HS-5 (cell line): ENCODE measurements around the gene CCDC40.

ENCODE experiments used
- DNase-seq: peaks from one replicate; pipeline ENCODE4 v3.0.0-alpha.2; 2012; ENCODE audit warnings: low read depth

The CCDC40 gene

DNA sequence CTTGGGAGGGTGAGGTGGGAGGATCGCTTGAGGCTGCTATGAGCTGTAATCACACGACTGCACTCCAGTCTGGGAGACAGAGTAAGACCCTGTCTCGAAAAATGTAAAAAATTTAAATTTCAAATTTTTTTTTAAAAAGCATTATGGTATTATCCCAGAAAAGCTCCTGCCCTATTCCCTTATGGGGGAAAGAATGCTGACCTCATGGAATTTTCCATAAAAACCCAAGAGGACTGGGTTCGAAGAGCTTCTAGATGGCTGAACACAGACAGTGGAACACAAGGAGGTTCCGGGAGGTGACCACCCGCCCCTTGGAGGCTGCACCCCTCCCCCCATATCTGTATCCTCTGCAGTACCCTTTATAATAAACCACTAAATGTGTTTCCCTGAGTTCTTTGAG, 106.5 kb downstream of the CCDC40 start:
- no peak for DNase-seq

DNA sequence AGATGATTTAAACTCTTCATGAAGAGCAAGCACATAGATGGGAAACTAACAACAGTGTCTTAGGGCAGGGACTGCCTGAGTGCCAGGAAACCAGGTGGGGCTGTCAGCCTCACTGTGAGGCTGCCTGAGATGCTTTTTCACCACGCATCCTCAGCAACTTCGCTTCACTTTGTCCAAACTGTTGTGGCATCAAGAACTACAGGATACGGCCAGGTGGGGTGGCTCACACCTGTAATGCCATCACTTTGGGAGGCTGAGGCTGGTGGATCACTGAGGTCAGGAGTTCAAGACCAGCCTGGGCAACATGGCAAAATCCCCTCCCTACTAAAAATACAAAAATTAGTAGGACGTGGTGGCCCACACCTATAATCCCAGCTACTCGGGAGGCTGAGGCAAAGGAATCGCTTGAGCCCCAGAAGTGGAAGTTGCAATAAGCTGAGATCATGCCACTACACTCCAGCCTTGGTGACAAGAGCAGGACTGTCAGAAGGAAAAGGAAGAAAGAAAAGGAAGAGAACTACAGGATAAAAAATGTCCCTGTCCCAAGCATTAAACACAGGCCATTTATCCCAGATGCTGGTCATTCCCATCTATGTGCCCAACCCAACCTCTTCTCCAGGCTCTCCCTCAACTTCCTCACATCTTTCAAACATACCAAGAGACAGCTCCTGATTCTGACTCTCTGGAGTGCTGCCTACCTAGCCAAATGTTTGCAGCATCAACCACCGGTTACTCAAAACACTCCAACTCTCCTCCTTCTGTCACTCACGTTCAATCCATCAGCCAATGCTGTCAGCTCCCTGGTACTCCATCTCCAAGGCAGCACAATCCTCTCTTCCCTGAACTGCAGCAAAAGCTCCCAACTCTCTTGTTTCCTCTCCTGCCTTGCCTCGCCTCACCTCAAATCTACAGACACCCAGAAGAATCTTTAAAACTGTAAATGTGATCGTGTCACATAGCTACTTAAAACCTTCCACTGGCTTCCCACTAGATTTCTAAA, 108.9 kb downstream of the CCDC40 start:
- no peak for DNase-seq

DNA sequence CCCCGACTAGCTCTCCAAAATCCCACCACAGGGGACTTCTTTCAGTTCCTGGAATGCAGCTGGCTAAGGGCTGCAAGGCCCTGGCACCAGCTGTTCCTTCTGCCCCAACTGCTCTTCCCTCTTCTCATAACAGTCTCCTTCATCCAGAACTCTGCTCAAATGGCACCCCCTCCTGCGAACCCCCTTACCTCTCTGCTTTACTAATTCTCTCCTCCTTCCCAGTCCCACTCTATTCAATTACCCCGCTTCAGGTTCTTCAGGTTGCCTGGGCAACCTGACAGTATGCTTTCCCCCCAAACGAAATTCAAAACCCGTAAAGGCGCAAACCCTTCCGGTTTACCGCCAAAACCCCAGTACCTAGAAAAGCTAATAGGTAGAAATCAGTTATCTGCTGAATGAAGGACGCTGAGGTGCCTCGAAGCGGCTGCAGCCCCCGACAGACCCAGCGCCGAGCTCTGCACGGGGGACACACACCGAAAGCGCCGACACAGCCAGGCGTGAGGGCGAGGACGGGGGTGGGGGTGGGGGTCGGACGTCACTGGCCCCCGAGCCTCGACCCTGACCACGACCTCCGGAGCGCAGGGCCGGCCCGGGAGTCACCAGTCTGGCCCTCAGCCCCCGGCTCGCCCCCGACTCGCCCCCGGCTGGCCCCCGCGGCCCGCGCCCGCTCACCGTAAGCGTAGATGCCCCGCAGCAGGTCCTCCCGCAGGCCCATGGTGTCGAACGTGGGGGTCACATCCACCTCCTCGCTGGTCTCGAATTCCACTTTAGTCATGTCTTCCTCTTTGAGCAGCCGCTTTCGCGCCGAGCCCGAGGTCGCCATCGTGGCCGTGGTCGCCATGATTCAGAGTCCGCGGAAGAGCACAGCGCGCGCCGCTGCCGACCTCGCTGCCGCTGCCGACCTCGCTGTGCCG, 109.9 kb downstream of the CCDC40 start:
- DNase-seq, result no peak

DNA sequence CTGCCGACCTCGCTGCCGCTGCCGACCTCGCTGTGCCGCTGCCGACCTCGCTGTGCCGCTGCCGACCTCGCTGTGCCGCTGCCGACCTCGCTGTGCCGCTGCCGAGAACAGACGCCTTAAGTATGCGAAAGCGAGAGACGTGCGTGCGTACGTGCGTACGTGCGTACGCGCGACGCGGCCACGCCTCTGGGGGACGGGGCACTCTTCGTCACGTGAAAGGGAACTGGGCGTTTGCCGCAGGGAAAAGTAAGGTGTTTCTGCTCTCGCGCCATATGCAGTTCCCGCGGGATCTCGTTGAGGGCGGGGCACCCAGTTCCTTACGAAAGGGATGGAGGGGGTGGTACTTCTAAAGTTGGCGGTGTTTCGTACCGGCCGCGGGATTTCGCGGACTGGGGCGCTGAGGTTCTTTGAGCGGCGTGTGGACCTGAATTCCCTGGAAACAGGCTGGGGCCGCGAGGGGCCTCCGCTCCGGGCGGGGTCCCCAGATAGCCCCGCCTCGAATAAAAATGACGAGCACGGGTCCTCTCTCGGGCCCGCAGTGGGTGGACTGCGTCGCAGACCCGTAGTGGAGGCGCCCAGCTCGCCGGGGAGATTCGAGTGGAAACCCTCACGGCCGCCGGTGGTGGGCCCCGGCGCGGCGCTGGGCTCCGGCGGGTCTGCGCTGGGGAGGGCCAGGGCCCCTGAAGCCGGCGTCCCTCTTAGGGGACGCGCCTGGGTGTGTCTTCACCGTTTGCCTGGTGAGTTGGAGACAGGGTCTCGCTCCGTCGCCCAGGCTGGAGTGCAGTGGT, 110.8 kb downstream of the CCDC40 start, which contains the start of gene EIF4A3:
Gene EIF4A3 (minus strand): TSS at position 94 of the 788 bp plus-strand sequence. CDS start 167 bp downstream, outside the sequence.
- DNase-seq, result peak; percentile 96
